Measurements from ENCODE around the gene KDM2A. TPM values are rescaled to one million over a fixed set of nuclear protein-coding genes. Genes with fewer than 3 reads are reported as not detected.

Gene KDM2A
- total RNA-seq, 4 donors from 2014 or later, result 33.4 to 84.7 (median 64.8) TPM

DNA sequence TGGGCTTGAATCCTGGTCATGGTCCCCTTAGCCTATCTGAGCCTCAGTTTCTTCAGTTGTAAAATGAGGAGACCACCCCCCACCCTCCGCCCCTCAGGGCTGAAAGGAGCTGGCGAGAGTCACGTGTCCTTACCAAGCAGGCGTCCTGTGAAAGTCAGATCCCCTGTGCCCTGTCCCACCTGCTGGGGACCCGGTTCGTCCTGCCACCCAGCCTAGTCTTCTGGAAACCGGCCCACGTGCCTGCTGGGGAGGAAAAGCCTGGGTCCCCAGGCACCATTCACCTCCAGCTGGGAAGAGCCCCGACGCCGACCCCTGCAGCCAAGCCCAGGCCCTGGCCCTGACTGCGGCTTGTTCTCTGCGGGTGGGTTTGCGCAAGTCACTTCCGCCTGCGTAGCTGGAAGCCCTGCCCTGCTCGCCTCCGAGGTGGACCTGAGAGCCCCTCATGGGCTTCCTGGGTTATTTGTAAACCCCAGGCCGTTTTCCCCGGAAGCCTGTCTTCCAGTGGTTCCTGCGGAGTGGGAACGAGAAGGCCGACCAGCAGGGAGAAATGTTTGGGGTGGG, 183.6 kb downstream of the KDM2A start:
- H3K27ac ChIP-seq, result peak overlapping the region; percentile 90 to 95 (median 92)
- peak overlapping the region; percentile 56 to 88 (median 82) for H3K4me3 ChIP-seq
- DNase-seq, result no peak
- H3K4me1 ChIP-seq, result peaks cover 30 to 51% (median 34%) of the 10 kb centered on the region in 3 donors
- H3K36me3 ChIP-seq, result peaks cover 29 to 58% (median 32%) of the 10 kb centered on the region in 3 donors
- no peaks in the 10 kb centered on the region for H3K9me3 ChIP-seq
- intact Hi-C loops (cut with DNase I), result no loop called here
- WGBS, 2 donors, result 24% methylated on average over 13 of the region's 23 CpGs; no CpG with 5 or more reads in 1 of the 2 donors
- no peaks in the 10 kb centered on the region for H3K27me3 ChIP-seq
- TF ChIP-seq POLR2A (IDR thresholded peaks at IDR 0.05) (no peak), CTCF (IDR thresholded peaks at IDR 0.05) (no peak)

DNA sequence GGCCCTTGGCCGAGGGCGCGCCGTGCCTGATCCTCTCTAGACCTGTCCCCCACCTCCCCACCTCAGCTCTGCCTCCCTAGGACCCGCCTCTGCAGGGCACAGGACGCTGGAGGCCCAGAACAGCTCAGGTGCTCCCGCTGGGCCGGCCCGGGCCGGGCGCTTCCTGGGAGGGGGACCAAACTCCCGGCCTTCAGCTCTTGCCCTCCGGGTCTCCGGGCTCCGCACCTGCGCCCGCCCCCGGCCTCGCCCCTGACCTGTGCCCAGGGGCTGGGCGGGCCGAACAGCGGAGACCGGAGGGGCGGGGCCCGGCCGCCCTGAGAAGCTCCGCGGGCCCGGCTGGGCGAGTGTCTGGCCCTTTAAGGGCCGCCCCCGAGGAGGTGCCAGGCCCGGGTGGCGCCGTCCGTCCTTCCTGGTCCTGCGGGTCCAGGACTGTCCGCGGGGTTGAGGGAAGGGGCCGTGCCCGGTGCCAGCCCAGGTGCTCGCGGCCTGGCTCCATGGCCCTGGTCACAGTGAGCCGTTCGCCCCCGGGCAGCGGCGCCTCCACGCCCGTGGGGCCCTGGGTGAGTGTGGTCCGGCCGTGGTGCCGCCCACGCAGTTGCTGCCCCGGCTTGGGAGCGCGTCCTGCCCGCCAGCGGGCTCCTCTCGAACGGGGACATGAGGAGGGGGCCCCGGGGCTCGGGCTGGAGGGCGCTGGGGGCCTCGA, 184.2 kb downstream of the KDM2A start, which contains the start of gene SSH3:
TSS of gene SSH3 (plus strand) at position 399 of the 703 bp plus-strand sequence. CDS start at position 495, 96 bp downstream.
- Histone ChIP-seq H3K9me3 (no peaks in the 10 kb centered on the region), H3K4me3 (peak within 1 kb of the TSS; percentile 56 to 88 (median 82)), H3K27ac (peak within 1 kb of the TSS; percentile 90 to 95 (median 92)), H3K36me3 (peaks cover 29 to 58% (median 36%) of the 10 kb centered on the region in 3 donors), H3K27me3 (no peaks in the 10 kb centered on the region), H3K4me1 (peaks cover 30 to 55% (median 34%) of the 10 kb centered on the region in 3 donors)
- no peak for DNase-seq
- TF ChIP-seq CTCF (IDR thresholded peaks at IDR 0.05) (no peak), POLR2A (IDR thresholded peaks at IDR 0.05) (peak in 1 of 4 donors; percentile 73)
- intact Hi-C loops (cut with DNase I), result no loop called here
- WGBS, 2 donors, result 15% methylated on average over 5 of the region's 65 CpGs; no CpG with 5 or more reads in 1 of the 2 donors

- 0% methylated on average over 6 of the region's 43 CpGs; no CpG with 5 or more reads in 1 of the 2 donors for WGBS, 2 donors
- Histone ChIP-seq H3K4me1 (peaks cover 30 to 59% (median 35%) of the 10 kb centered on the region in 3 donors), H3K4me3 (peak overlapping the region; percentile 56 to 88 (median 82)), H3K27ac (peak overlapping the region; percentile 90 to 95 (median 92)), H3K27me3 (no peaks in the 10 kb centered on the region), H3K36me3 (peaks cover 29 to 58% (median 40%) of the 10 kb centered on the region in 3 donors), H3K9me3 (no peaks in the 10 kb centered on the region)
- intact Hi-C loops (cut with DNase I), result no loop called here
- TF ChIP-seq CTCF (IDR thresholded peaks at IDR 0.05) (no peak), POLR2A (IDR thresholded peaks at IDR 0.05) (no peak)
- DNase-seq, result no peak
Observed at GRCh38 chr11:67303835-67304411, 184.9 kb downstream of the KDM2A start.

DNA sequence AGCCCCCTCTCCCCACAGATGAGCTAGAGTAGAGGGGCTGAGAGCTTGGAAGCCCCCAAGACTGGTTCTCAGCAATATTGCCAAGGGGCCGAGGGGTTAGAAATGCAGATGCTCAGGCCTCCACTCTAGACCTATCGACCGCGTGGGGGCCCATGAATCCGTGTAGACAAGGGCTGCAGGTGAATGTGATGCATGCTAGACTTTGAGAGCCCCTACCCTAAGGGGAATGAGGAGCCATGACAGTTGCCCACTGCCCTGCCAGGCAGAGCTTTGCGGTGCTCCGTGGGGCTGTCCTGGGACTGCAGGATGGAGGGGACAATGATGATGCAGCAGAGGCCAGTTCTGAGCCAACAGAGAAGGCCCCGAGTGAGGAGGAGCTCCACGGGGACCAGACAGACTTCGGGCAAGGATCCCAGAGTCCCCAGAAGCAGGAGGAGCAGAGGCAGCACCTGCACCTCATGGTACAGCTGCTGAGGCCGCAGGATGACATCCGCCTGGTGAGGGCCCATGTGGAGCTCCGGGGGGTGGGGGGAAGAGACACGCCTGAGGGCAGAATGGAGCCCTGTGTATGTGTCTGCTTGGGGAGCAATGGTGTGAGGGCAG, 185.5 kb downstream of the KDM2A start:
- Histone ChIP-seq H3K27me3 (no peaks in the 10 kb centered on the region), H3K36me3 (peaks cover 22 to 58% (median 40%) of the 10 kb centered on the region in 3 donors), H3K4me1 (peaks cover 35 to 65% (median 40%) of the 10 kb centered on the region in 3 donors), H3K27ac (peak overlapping the region; percentile 90 to 95 (median 92)), H3K9me3 (no peaks in the 10 kb centered on the region), H3K4me3 (peak overlapping the region; percentile 56 to 88 (median 82))
- TF ChIP-seq POLR2A (IDR thresholded peaks at IDR 0.05) (no peak), CTCF (IDR thresholded peaks at IDR 0.05) (no peak)
- 57 to 64% methylated on average over 6 to 10 of the region's 14 CpGs for WGBS, 2 donors
- DNase-seq, result no peak
- intact Hi-C loops (cut with DNase I), result no loop called here
